ENCODE measurements around the gene TBC1D13. TPM values are rescaled to one million over a fixed set of nuclear protein-coding genes. Genes with fewer than 3 reads are reported as not detected.
A peak's percentile ranks its signal among the peaks of the same experiment; 100 is the strongest.

The TBC1D13 gene
- total and polyA plus RNA-seq, 2 of the 13 experiments (the other 11 are each of a cell fraction or from before 2014, with no cell fraction given) = 17.9 to 19.7 TPM

GRCh38 chr9:128762671-128763449, 24.2 kb upstream of the TBC1D13 start (continued):
- TF ChIP-seq YY1 (IDR thresholded peaks at IDR 0.05; ENCODE audit: insufficient read depth, insufficient replicate concordance, low read depth, low read length) = peak; percentile 35
- TF ChIP-seq ZSCAN30 (CRISPR knock-in tag; IDR thresholded peaks at IDR 0.05) = no peak
- TF ChIP-seq PRMT3 (CRISPR knock-in tag; IDR thresholded peaks at IDR 0.05; ENCODE audit: borderline replicate concordance, low read depth) = no peak
- peak; percentile 44; the same call in 1 of the 2 replicates for TF ChIP-seq MAX (IDR thresholded peaks at IDR 0.05)
- TF ChIP-seq DRAP1 (CRISPR knock-in tag; IDR thresholded peaks at IDR 0.05) = 0 out of 2 replicates have a peak, but pooled peaks have one; percentile 13
- no peak for TF ChIP-seq GPBP1L1 (CRISPR knock-in tag; IDR thresholded peaks at IDR 0.05)
- TF ChIP-seq ISX (CRISPR knock-in tag; conservative IDR thresholded peaks at IDR 0.05) = no peak
- TF ChIP-seq YEATS4 (CRISPR knock-in tag; IDR thresholded peaks at IDR 0.05; ENCODE audit: borderline replicate concordance) = no peak
- TF ChIP-seq ZBTB44 (CRISPR knock-in tag; IDR thresholded peaks at IDR 0.05) = no peak
- 0 out of 2 replicates have a peak, but pooled peaks have one; percentile 25 for TF ChIP-seq THAP11 (CRISPR knock-in tag; IDR thresholded peaks at IDR 0.05)
- 0 out of 2 replicates have a peak, but pooled peaks have one; percentile 32 for TF ChIP-seq REPIN1 (CRISPR knock-in tag; IDR thresholded peaks at IDR 0.05; ENCODE audit: borderline replicate concordance, low read depth)
- TF ChIP-seq TERF1 (CRISPR knock-in tag; IDR thresholded peaks at IDR 0.05) = no peak
- 0 out of 2 replicates have a peak, but pooled peaks have one; percentile 15 for TF ChIP-seq AHDC1 (CRISPR knock-in tag; IDR thresholded peaks at IDR 0.05; ENCODE audit: borderline replicate concordance)
- peak; percentile 58; the same call in 1 of the 2 replicates for TF ChIP-seq GATAD2A (CRISPR knock-in tag; IDR thresholded peaks at IDR 0.05)
- peak; percentile 66 for TF ChIP-seq HOXA3 (CRISPR knock-in tag; IDR thresholded peaks at IDR 0.05)
- peak; percentile 53 for TF ChIP-seq TEAD3 (CRISPR knock-in tag; optimal IDR thresholded peaks at IDR 0.05; ENCODE audit: borderline replicate concordance)
- no peak for TF ChIP-seq TEF (CRISPR knock-in tag; IDR thresholded peaks at IDR 0.05)
